Measurements from ENCODE around the gene ABCC3.

GRCh38 chr17:50638966-50639713, 4.5 kb downstream of the ABCC3 start:
- TF ChIP-seq MAX (CRISPR knock-in tag; IDR thresholded peaks at IDR 0.05) (no peak), SP1 (CRISPR knock-in tag; IDR thresholded peaks at IDR 0.05) (no peak), POLR2AphosphoS2 (IDR thresholded peaks at IDR 0.05; ENCODE audit: low read length) (no peak), NR2C2 (CRISPR knock-in tag; IDR thresholded peaks at IDR 0.05) (no peak), NR2C2 (tag; IDR thresholded peaks at IDR 0.05) (no peak), ZBTB17 (CRISPR knock-in tag; IDR thresholded peaks at IDR 0.05) (no peak)
